ENCODE results near the gene UGT1A3.

DNA sequence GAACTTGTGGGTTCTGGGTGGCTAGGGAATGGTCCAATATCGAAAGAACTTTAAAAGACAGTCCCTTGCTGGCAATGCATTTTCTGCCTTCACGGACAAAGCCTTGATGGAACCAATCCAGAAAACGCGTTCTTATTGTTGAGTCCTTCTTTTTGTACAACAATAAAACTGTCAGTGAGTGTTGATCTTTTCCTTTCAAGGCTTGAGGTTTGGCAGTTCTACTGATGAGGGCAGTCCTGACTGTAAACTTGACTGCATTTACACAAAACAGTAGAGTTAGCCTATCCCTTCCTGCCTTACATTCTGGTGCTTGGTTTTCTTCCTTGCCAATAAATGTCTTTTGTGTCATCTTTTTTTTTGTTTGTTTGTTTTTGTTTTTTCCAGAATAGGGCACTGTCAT lies 49.6 kb upstream of the UGT1A3 start:
- TF ChIP-seq, protein P1, sequence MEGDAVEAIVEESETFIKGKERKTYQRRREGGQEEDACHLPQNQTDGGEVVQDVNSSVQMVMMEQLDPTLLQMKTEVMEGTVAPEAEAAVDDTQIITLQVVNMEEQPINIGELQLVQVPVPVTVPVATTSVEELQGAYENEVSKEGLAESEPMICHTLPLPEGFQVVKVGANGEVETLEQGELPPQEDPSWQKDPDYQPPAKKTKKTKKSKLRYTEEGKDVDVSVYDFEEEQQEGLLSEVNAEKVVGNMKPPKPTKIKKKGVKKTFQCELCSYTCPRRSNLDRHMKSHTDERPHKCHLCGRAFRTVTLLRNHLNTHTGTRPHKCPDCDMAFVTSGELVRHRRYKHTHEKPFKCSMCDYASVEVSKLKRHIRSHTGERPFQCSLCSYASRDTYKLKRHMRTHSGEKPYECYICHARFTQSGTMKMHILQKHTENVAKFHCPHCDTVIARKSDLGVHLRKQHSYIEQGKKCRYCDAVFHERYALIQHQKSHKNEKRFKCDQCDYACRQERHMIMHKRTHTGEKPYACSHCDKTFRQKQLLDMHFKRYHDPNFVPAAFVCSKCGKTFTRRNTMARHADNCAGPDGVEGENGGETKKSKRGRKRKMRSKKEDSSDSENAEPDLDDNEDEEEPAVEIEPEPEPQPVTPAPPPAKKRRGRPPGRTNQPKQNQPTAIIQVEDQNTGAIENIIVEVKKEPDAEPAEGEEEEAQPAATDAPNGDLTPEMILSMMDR (IDR thresholded peaks at IDR 0.05), result no peak
- no peak for TF ChIP-seq POLR2A (IDR thresholded peaks at IDR 0.05)

Measured in thyroid gland (tissue), 4 donors.